Upper lobe of left lung (tissue), 6 donors: ENCODE results near the gene ISOC2. TPM values are rescaled to one million over a fixed set of nuclear protein-coding genes. Genes with fewer than 3 reads are reported as not detected.

Experiments
- ATAC-seq, 2 donors: fragments of 200-7000 bp; cut with Tn5 transposase; one replicate each; pipeline ENCODE4 v1.9.1; 2022; ENCODE audit warnings: mild to moderate bottlenecking in 2 of 2, moderate library complexity in 2 of 2; ENCODE audit not compliant: low FRiP score in 2 of 2
- DNase-seq, 2 donors: peaks; one replicate each; pipeline ENCODE4 v3.0.0-alpha.2; 2019 to 2020
- H3K27ac ChIP-seq, 4 donors: fragments of 200-600 bp; sonication (generic); one replicate each; pipeline ENCODE4 v1.5.1; 2016 to 2019
- H3K27me3 ChIP-seq, 4 donors: fragments of 200-600 bp; sonication (generic); one replicate each; pipeline ENCODE4 v1.5.1; 2017 to 2019
- H3K36me3 ChIP-seq, 4 donors: fragments of 200-600 bp; sonication (generic); one replicate each; pipeline ENCODE4 v1.5.1; 2016 to 2019
- H3K4me1 ChIP-seq, 4 donors: fragments of 200-600 bp; sonication (generic); one replicate each; pipeline ENCODE4 v1.5.1; 2018 to 2019
- H3K4me3 ChIP-seq, 4 donors: fragments of 200-600 bp; sonication (generic); one replicate each; pipeline ENCODE4 v1.5.1; 2017 to 2019; ENCODE audit warnings: mild to moderate bottlenecking in 2 of 4, moderate library complexity in 1 of 4
- H3K9me3 ChIP-seq, 4 donors: fragments of 200-600 bp; sonication (generic); one replicate each; pipeline ENCODE4 v1.5.1; 2018 to 2019
- CTCF ChIP-seq, 6 experiments: fragments of 450-650 bp in 4 of 6; fragments of 200-600 bp in 2 of 6; sonication (generic) in 2 of 6; IDR thresholded peaks; one replicate each; pipeline ENCODE4 v1.5.1; 2016 to 2019; ENCODE audit warnings: antibody characterized with exemption in 6 of 6
- EP300 ChIP-seq, 4 donors: sonication (generic); formaldehyde crosslinking; IDR thresholded peaks; one replicate each; pipeline ENCODE4 v1.5.1; 2017; ENCODE audit warnings: antibody characterized with exemption in 4 of 4, control low read depth in 2 of 4
- POLR2A ChIP-seq, 4 donors: fragments of 450-650 bp; IDR thresholded peaks; one replicate each; pipeline ENCODE4 v1.5.1; 2016 to 2017; ENCODE audit warnings: antibody characterized with exemption in 4 of 4, mild to moderate bottlenecking in 2 of 4
- POLR2AphosphoS5 ChIP-seq, 2 donors: sonication (generic); formaldehyde crosslinking; IDR thresholded peaks; one replicate each; pipeline ENCODE4 v1.5.1; 2017; ENCODE audit warnings: antibody characterized with exemption in 2 of 2
- WGBS, 2 donors: methylation state at CpG; one replicate each; pipeline ENCODE4 v1.1.5; 2017 to 2018; 5-methylcytosine and 5-hydroxymethylcytosine counted together
- total RNA-seq, 6 donors: library from RNA; depleted of rRNA in 4 of 6; stranded (reverse); fragments of >200 nt in 4 of 6; gene quantifications; one replicate each; pipeline versions ENCODE4 v1.1.0 to v1.2.1, GENCODE V29; 2016 to 2021
- donor health status: DM: no; HTN: no; CAD: no; lungs with moderate emphysema.
- donor health status: DM: no; HTN: yes; CAD: no; lungs with severe emphysema.

The ISOC2 gene
- total RNA-seq, 6 donors from 2014 or later: 4.2 to 44.8 (median 36.7) TPM

- WGBS, 2 donors: 34 to 42% methylated on average over 16 to 25 of the region's 27 CpGs
- TF ChIP-seq POLR2A (IDR thresholded peaks at IDR 0.05): peak in 1 of 4 donors; percentile 20
- no peak for TF ChIP-seq CTCF (IDR thresholded peaks at IDR 0.05)
- TF ChIP-seq EP300 (IDR thresholded peaks at IDR 0.05): no peak
- peak; percentile 8 to 35 for TF ChIP-seq POLR2AphosphoS5 (IDR thresholded peaks at IDR 0.05)
- H3K4me1 ChIP-seq: peaks cover 35 to 43% (median 42%) of the 10 kb centered on the region in 4 donors
- peak; percentile 65 to 82 for ATAC-seq
- peaks cover 4 to 16% (median 15%) of the 10 kb centered on the region in 4 donors for H3K36me3 ChIP-seq
- no peaks in the 10 kb centered on the region for H3K9me3 ChIP-seq
- peak in 1 of 2 donors; percentile 46 for DNase-seq
- H3K4me3 ChIP-seq: no peak overlapping the region
- H3K27me3 ChIP-seq: no peaks in the 10 kb centered on the region
- peak overlapping the region; percentile 80 to 88 (median 85) for H3K27ac ChIP-seq
These were observed 25.8 kb upstream of the ISOC2 start for GRCh38 chr19:55486971-55487923.

GRCh38 chr19:55486043-55486970 lies 24.9 kb upstream of the ISOC2 start:
- peak overlapping the region; percentile 80 to 88 (median 85) for H3K27ac ChIP-seq
- H3K4me3 ChIP-seq: peak overlapping the region in 1 of 4 donors; percentile 0
- peak in 1 of 2 donors; percentile 22 for ATAC-seq

GRCh38 chr19:55485439-55486011 lies 24.1 kb upstream of the ISOC2 start:
- no peak for ATAC-seq
- Histone ChIP-seq H3K36me3 (peaks cover 4 to 30% (median 24%) of the 10 kb centered on the region in 4 donors), H3K4me3 (peak overlapping the region; percentile 52 to 76 (median 54)), H3K4me1 (peaks cover 35 to 43% (median 42%) of the 10 kb centered on the region in 4 donors), H3K9me3 (no peaks in the 10 kb centered on the region), H3K27ac (peak overlapping the region; percentile 80 to 88 (median 85)), H3K27me3 (no peaks in the 10 kb centered on the region)
- peak in 1 of 2 donors; percentile 12 for DNase-seq
- TF ChIP-seq EP300 (IDR thresholded peaks at IDR 0.05): no peak
- TF ChIP-seq POLR2A (IDR thresholded peaks at IDR 0.05): no peak
- TF ChIP-seq CTCF (IDR thresholded peaks at IDR 0.05): no peak
- no peak for TF ChIP-seq POLR2AphosphoS5 (IDR thresholded peaks at IDR 0.05)
- WGBS, 2 donors: 28 to 37% methylated on average over 5 to 17 of the region's 18 CpGs

More at GRCh38 chr19:55486043-55486970, 24.9 kb upstream of the ISOC2 start:
- TF ChIP-seq CTCF (IDR thresholded peaks at IDR 0.05) (peak in 1 of 6 experiments; percentile 43), EP300 (IDR thresholded peaks at IDR 0.05) (no peak)
- H3K9me3 ChIP-seq: no peaks in the 10 kb centered on the region
- peak; percentile 16 to 87 for DNase-seq
- peaks cover 4 to 25% (median 21%) of the 10 kb centered on the region in 4 donors for H3K36me3 ChIP-seq
- 81 to 88% methylated on average over 17 to 50 of the region's 53 CpGs for whole genome bisulfite sequencing, 2 donors
- peaks cover 35 to 43% (median 42%) of the 10 kb centered on the region in 4 donors for H3K4me1 ChIP-seq
- H3K27me3 ChIP-seq: no peaks in the 10 kb centered on the region

- H3K4me1 ChIP-seq: peaks cover 35 to 43% (median 42%) of the 10 kb centered on the region in 4 donors
- H3K27me3 ChIP-seq: no peaks in the 10 kb centered on the region
- H3K27ac ChIP-seq: peak within 1 kb of the TSS; percentile 80 to 88 (median 85)
- TF ChIP-seq POLR2A (IDR thresholded peaks at IDR 0.05): peak in 1 of 4 donors; percentile 20
- TF ChIP-seq CTCF (IDR thresholded peaks at IDR 0.05): no peak
- no peaks in the 10 kb centered on the region for H3K9me3 ChIP-seq
- peak; percentile 21 to 94 for DNase-seq
- peak within 1 kb of the TSS; percentile 52 to 76 (median 54) for H3K4me3 ChIP-seq
- WGBS, 2 donors: 2 to 5% methylated on average over 22 to 25 of the region's 78 CpGs
- peak in 1 of 2 donors; percentile 55 for ATAC-seq
- peaks cover 4 to 30% (median 24%) of the 10 kb centered on the region in 4 donors for H3K36me3 ChIP-seq
These were observed 23.4 kb upstream of the ISOC2 start, which contains the start of gene NAT14 for GRCh38 chr19:55484593-55485438. TSS of gene NAT14 (plus strand) at chr19:55485188. CDS start at chr19:55485709, 521 bp downstream.
